Calu3 (cell line): ENCODE measurements around the gene ZBTB16. TPM values are rescaled to one million over a fixed set of nuclear protein-coding genes. Genes with fewer than 3 reads are reported as not detected.

Experiments
- BruUV-seq: library from RNA; stranded (reverse); fragments of 400-500 nt; replicated peaks from 2 replicates; lab custom pipeline; 2021; lab: Mats Ljungman, UMichigan
- CTCF ChIA-PET: fragments of 300-600 bp; sonication (Branson Sonifier 250); formaldehyde crosslinking; loops from one replicate; lab custom pipeline; 2022; ENCODE audit warnings: antibody characterized with exemption; lab: Charles Lee
- DNase-seq: peaks from one replicate; pipeline ENCODE4 v3.0.0; 2022
- H3K27ac Mint-ChIP-seq: one replicate; pipeline ENCODE4 v1.8.0; 2022; ENCODE audit warnings: mixed read lengths; ENCODE audit not compliant: unreplicated experiment
- H3K27me3 Mint-ChIP-seq: one replicate; pipeline ENCODE4 v1.8.0; 2022; ENCODE audit warnings: mixed read lengths; ENCODE audit not compliant: unreplicated experiment
- H3K36me3 Mint-ChIP-seq: one replicate; pipeline ENCODE4 v1.8.0; 2022; ENCODE audit warnings: mild to moderate bottlenecking, moderate library complexity, mixed read lengths; ENCODE audit not compliant: insufficient read depth, unreplicated experiment
- H3K4me1 Mint-ChIP-seq: one replicate; pipeline ENCODE4 v1.8.0; 2022; ENCODE audit warnings: mild to moderate bottlenecking, low read depth, mixed read lengths; ENCODE audit not compliant: unreplicated experiment
- H3K4me3 Mint-ChIP-seq: one replicate; pipeline ENCODE4 v1.8.0; 2022; ENCODE audit warnings: mild to moderate bottlenecking, low read depth, moderate library complexity, mixed read lengths; ENCODE audit not compliant: unreplicated experiment
- H3K9me3 Mint-ChIP-seq: one replicate; pipeline ENCODE4 v1.8.0; 2022; ENCODE audit warnings: low read depth, mixed read lengths; ENCODE audit not compliant: unreplicated experiment
- CTCF ChIP-seq: fragments of 200-600 bp; IDR thresholded peaks from one replicate; pipeline ENCODE4 v1.8.0; 2022; ENCODE audit warnings: antibody characterized with exemption; ENCODE audit not compliant: unreplicated experiment
- intact Hi-C: fragments of 100-400 bp; cut with micrococcal nuclease; formaldehyde crosslinking; loops from one replicate; pipeline ENCODE4 v1.10.0; 2022; ENCODE audit not compliant: unreplicated experiment
- total RNA-seq: library from RNA; stranded (reverse); gene quantifications from 2 replicates; pipeline ENCODE4 v1.2.3, GENCODE V29; 2022

ZBTB16 gene
- total RNA-seq, 1 experiment from 2014 or later, result not detected

- Mint-ChIP-seq H3K4me1 (no peaks in the 10 kb centered on the region), H3K4me3 (no peak overlapping the region), H3K27ac (no peak overlapping the region), H3K9me3 (no peaks in the 10 kb centered on the region), H3K27me3 (peaks cover 100% of the 10 kb centered on the region), H3K36me3 (no peaks in the 10 kb centered on the region)
- intact Hi-C loops, result loop anchor here (5.0 kb wide), 1 partner anchor 138 kb away; no protein-coding TSS in a partner anchor
- no peak for DNase-seq
- TF ChIP-seq CTCF, result no peak
- CTCF ChIA-PET, result no interaction called here
- BruUV-seq, result no TSS peak
These were observed 116.2 kb downstream of the ZBTB16 start for GRCh38 chr11:114175706-114176105.

DNA sequence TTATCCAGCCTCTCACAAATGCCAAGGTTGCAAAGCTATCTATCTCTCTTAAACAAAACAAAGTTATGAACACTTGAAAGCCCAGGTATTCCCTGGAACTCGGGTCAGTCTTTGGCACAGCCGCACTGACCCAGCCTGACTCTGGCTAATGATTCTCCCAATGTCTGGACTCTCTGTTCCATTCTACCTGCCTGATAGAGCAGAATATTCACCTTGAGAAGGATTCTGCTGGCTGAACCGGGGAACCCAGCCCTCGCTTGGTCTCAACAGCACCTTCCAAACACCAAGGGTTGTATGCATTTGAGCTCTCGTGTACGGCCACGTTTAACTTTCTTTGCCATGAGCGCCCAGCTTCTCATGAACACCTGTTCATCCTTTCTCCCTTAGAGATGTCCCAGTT lies 116.8 kb downstream of the ZBTB16 start:
- no peak overlapping the region for H3K27ac Mint-ChIP-seq
- BruUV-seq, result no TSS peak
- no peak overlapping the region for H3K4me3 Mint-ChIP-seq
- TF ChIP-seq CTCF, result no peak
- intact Hi-C loops, result loop anchor here (5.0 kb wide), 1 partner anchor 139 kb away; no protein-coding TSS in a partner anchor
- no peaks in the 10 kb centered on the region for H3K36me3 Mint-ChIP-seq
- H3K4me1 Mint-ChIP-seq, result no peaks in the 10 kb centered on the region
- CTCF ChIA-PET, result no interaction called here
- no peak for DNase-seq
- peaks cover 100% of the 10 kb centered on the region for H3K27me3 Mint-ChIP-seq
- no peaks in the 10 kb centered on the region for H3K9me3 Mint-ChIP-seq

GRCh38 chr11:114178656-114179055 lies 119.1 kb downstream of the ZBTB16 start:
- H3K4me1 Mint-ChIP-seq, result no peaks in the 10 kb centered on the region

DNA sequence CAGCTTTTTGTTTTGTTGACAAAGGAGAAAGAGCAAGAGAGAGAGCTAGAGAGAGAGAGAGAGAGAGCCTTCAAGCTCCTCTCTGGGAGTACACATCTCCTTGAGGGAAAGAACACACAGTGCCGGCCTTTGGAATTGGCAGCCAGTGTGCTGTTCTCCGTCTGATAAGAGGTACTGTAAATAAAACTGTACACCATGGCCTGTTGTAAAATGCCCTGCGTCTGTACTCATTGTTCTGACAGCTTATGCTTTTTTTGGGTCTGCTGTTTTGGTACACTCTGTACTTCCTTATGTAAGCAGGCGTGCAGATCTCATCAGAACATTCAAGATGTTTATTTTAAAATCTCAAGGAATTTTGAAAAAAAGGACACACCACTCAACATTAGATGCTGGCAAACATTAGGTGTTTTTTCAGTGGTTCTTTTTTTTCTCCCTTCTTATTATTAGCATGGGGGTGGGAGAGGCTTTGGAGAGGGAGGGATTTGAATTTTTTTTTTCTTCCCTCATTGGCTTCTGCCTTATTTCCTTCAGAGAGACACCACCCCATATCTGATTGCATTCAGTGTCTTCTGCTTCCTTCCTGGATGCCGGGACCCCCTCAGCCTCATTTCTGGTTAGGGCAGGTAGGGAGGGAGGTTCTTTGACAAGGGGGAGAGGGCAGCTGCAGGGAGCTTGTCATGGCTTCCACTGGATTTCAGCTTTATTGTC lies 119.9 kb downstream of the ZBTB16 start:
- intact Hi-C loops, result loop anchor here (5.0 kb wide), 1 partner anchor 142 kb away; no protein-coding TSS in a partner anchor
- CTCF ChIA-PET, result interaction anchor here (0.7 kb wide), 1 partner anchor 153 kb away, joined by 3 read pairs; no protein-coding TSS in a partner anchor
- Mint-ChIP-seq H3K27ac (no peak overlapping the region), H3K9me3 (no peaks in the 10 kb centered on the region), H3K4me3 (no peak overlapping the region), H3K4me1 (no peaks in the 10 kb centered on the region), H3K27me3 (peaks cover 100% of the 10 kb centered on the region), H3K36me3 (no peaks in the 10 kb centered on the region)
- DNase-seq, result no peak
- no peak for TF ChIP-seq CTCF
- BruUV-seq, result no TSS peak

More at GRCh38 chr11:114178656-114179055, 119.1 kb downstream of the ZBTB16 start:
- H3K27ac Mint-ChIP-seq, result no peak overlapping the region
- no peak for DNase-seq
- CTCF ChIA-PET, result no interaction called here
- no TSS peak for BruUV-seq
- intact Hi-C loops, result loop anchor here (5.0 kb wide), 1 partner anchor 141 kb away; no protein-coding TSS in a partner anchor
- H3K36me3 Mint-ChIP-seq, result no peaks in the 10 kb centered on the region
- H3K27me3 Mint-ChIP-seq, result peaks cover 100% of the 10 kb centered on the region
- TF ChIP-seq CTCF, result no peak
- no peaks in the 10 kb centered on the region for H3K9me3 Mint-ChIP-seq
- H3K4me3 Mint-ChIP-seq, result no peak overlapping the region
